Stimulated activated CD8-positive, alpha-beta memory T cell treated with anti-CD3 and anti-CD28 coated beads, Interleukin-15, amount 100 ng/mL, for 48 hours (primary cell): ENCODE data around the gene ARL15.

Source experiments
- DNase-seq, 2 donors: peaks; one replicate each; pipeline ENCODE4 v3.0.0-alpha.2; 2020; ENCODE audit warnings: low read depth in 2 of 2

Gene ARL15

DNA sequence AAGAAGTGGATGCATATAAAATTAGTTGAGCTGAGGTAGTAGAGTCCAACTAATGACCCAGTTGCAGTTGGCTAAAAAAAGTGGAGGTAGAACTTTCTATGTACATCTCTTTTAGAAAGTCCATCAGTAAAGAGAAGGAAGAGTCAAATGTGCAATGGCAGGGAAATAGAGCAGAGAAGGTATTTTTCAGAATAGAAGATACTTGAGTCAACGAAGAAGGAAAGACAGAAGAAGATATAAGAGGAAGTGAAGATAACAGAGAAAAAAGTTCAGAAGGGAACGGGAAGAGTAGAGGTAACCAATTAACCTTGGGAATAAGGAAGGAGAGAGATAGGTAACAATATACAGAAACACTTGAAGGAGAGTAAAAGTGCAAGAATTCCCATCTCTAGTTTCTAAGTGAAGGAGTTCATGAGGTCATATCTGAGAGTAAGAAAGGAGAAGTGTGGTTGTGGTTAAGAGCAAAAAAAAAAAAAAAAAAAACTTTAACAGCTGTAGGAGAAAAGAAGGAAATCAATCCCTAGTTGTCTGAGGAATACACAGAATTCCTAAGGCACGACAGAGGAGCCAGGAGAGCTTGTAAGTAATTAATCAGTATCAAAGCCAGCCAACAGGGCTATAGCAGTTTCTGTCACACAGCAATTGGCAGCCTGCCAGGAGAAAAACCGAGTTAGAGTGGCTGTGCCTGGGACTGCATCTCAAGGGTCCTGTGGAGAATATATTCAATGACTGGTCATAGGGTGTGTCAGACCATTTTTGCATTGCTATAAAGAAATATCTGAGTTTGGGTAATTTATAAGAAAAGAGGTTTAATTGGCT lies 61.0 kb downstream of the ARL15 start:
- no peak for DNase-seq

DNA sequence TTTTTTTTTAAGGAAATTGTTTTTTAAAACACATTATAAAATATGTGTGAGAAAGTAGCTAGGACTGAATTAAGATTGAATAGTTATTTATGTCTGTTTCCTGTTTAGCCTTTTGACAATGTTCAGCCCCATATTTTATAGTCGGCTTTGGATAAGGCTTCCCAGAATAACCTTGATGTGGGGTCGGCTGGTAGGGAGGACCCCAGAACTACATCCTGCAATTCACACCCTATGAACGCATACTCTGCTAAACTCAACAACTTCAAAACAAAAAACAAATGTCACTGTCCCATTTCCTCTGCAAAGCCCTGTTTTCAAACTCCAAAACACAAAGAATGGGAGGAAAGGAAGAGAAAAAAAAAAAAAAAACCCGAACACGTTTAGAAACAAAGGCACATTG lies 63.1 kb downstream of the ARL15 start:
- no peak for DNase-seq

DNA sequence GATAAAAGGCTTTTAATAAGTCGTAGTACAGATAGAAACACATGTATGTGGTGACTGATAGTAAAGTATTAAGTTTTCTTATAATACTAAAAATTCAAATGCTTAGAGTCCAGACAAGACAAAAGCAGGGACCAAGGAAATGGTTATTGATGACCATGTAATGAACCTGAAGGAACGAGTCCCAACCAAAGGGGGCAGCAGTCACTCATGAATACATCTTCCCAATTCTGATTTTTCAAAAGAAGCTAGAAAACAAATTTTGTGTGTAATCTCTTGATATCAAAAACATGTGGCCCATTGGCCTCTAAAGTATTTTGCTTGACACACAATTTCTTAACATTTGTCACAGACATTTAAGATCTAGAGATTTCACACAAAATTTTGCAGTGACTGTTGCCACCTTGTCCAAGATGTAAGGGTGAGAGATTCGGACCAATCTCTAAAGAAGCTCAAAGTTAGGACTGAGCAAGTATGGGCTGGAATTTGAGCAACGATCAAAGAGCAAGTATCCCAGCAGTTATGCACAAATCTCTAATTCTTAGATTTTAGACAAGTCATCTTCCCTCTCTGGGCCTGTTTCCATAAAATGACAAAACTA lies 66.8 kb downstream of the ARL15 start:
- DNase-seq, result no peak

DNA sequence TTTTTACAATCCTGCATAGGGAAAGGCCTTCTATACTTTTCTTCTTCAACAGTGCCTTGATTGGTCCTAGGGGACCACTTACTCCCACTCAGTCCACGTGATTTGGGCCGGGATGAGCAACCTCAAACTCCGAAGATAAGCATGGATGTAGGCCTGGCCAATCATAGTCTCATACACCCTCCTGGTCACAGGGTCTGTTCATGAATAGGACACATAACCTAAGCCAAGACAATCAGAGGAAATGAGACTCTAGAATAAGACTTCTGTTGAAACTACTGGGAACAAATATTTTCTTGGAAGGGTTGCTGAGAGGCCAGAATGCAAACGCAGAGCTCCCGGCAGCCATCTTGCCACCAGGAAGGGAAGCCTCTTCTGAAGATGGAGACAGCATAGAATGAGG lies 68.1 kb downstream of the ARL15 start:
- no peak for DNase-seq

DNA sequence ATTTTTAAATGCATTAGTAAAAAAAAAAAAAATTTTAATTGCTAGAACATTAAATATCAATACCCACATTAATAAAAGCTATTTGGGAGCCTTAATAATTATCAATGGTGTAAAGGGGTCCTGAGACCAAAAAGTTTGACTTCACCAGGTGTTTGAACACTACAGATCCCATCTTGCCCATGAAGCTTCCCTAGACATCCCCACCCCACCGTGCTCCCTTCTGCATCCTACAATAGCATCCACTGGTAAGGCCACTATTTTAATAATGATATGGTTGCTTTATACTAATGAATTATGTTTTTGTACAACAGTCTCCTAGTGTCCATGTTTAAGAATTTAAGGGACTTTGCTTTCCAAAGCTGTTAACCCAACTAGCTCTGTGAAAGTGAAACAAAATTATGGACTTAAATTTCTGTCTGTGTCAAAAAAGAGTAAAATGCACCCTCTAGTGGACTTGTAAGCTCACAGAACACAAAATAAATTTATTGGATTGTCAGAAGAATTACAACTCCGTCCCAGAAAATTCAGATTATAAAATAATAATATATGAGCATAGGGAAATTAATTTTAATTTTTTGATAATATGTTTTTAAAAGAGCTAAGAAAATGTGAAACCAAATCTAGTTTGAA lies 76.0 kb downstream of the ARL15 start:
- no peak for DNase-seq

DNA sequence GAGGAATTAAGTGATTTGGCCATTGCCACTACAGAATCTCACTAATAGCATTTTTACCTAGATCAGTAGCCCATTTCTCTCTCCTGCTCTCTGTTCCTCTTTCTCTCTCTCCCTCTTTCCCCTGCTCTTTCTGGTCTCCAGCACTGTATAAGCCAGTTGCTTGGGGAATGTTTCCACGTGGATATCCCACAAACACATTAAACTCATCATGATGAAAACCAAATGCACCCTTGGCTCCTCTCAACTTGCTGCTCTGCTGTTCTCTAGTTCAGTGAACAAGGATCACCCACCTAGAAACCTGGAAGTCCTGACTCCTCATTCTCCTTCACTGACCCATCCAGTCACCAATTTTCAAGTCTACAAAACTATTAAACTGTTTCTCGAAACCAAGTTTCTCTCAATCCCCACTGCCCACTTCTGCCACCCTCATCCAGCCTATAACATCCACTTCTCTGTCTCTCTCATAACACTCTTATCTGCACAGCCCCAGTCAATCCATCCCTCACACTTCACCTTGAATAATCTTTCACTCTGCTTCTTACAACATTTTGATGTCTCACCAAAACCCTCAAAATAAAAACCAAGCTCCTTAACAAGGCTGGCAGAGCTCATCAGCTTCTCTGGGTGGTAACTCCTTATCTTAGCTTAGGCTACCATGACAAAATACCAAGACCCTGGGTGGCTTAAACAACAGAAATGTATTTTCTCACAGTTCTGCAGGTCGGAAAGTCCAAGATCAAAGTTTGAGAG lies 79.3 kb downstream of the ARL15 start:
- no peak for DNase-seq

DNA sequence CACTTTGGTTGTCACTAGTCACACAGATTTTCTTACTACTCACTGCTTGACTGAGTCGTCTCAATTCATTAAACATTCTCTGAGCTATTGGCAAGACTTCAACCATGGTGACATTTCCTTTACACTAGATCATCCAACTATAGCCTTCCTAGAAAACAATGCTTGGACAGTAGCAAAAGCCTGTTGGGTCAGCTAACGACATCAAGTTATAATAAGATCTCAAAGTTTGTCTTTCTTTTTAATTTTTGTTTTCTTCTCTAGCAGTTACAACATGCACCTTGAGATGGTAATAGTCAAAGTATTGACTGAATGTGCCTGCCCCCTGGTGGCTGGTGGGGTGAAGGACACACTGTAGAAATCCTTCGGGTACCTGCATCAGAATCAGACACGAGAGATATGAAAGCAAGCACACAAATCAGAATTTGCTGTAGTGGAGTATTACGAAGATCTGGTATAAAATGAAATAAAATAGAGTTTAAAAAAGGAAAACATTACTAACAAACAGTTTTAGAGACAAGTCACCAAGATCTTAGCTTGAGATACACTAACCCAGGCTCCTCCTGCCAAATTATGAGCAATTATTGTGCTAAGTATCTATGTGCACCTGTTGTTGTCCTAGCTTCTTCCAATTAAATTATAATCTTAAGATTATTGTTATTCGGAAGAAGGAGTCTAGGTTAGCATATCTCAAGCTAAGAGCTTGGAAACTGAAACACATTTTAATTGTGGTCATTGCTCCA lies 81.2 kb downstream of the ARL15 start:
- DNase-seq, result peak; percentile 38 to 45

DNA sequence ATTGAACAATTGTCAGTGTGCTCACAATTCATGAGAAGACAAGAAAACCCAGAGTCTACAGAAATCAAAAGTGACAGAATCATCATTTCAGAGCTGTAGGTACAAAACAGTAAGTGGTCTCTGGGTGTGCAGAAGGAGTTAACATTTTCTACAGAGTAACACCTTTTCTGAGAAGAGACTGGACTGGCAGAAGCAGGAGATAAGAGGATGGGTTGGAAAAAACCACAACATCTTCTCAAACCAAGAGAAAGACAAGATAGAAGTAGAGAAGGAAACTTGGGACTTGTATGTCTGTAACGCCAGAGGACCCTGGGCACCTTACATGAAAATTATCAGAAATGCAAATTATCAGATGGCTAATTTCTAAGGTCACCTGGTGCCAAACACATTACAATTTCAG lies 82.6 kb downstream of the ARL15 start:
- no peak for DNase-seq

DNA sequence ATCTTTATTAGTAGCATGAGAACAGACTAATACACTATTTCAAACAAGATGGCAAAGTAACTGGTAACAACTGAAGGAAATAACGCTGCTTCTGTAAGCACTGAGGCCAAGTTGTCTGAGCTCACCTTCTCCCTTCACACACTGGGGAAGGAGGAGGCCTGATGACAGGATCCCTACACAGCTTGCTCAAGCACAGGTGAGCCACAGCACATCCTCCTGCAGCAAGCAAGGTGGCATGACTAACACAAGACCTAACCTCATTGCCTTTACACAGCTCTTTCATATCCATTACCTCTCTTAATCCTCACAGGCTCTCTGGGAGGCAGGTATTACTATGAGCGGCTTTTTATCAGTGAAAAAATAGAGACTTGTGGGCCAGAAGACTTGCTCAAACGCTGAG lies 83.3 kb downstream of the ARL15 start:
- no peak for DNase-seq

DNA sequence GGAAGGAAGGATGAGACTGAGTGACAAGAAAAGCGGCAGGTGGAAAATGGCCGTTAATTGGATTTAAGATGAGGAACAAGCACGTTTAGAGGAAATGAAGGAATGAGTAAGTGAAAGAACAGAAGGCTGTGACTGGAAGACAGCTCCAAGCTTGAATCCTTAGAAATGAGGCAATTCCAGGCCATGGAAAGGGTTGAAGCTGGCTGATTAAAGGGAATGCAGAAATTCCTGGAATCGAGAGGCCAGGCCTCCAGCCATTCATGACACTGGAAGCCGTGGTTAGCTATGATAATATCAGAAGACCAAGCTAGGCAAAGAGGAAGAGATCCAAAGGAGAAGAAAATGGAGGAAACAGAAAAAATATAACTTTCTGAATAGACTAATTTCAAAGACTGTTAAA lies 84.2 kb downstream of the ARL15 start:
- no peak for DNase-seq

DNA sequence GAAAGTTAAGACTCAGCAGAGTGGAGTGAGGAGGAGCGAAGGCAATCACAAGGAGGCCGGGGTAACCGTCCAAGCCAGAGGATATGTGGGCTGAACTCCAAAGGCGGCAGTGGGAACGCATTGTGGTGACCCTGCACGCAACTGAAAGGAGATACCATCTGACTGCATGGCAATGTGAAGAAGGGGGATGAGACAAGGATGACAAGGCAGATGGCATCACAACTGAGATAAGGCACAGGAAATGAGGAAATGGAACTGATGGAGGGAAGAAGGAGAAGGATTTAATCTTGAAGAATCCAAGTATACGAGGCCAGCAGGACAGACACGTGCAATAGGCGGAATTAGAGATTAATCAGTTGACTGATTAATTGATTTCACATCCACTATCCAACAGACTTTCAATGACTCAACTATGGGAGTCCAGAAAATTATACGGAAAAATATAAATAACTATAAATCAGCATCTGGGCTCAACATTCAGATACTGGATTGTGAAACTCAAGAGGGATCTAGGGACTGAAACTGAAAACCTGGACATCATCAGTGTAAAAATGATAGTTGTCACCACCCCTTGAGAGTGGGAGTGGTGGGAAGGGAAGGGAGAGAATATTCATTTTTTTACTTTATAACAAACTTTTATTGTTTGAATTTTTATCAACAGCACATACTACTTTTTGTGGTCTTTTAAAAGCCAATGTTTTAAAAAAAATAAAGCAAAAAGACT lies 86.1 kb downstream of the ARL15 start:
- no peak for DNase-seq

DNA sequence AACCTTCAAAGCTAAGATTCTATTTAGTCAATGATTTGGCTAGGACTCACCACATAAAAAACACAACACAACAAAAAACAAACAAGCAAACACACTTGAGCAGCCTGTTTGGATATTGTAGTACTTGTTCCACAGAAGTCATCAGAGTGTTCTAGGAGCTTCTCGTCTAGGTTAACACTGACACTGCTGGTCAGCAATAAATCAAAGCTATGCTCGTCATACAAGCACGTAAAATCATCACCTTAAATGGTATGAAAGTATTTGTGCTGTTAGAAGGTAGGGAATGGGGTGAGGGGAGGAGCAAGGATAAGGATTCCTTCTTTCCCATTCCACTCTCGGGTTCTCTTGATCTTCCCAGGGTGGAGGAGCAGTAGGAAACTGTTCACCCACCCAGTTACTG lies 88.0 kb downstream of the ARL15 start:
- DNase-seq, result no peak

DNA sequence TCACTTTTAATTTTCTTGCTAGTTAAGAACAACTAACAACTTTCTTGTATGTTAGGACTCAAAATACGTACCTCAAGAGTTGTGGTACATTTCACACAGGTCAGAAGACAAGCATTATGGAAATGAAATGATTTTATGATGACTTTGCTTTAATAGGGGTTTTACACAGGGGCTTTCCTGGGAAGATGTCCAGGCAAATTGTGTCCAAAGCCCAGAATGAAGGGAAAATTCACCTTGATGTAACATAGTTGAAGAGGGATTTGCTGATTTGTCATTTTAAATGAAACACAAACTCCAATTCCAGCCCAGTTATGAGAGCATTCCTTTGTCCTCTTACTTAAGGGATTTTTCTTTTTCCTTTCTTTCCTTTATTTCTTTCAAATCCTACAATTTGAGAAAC lies 89.2 kb downstream of the ARL15 start:
- no peak for DNase-seq

DNA sequence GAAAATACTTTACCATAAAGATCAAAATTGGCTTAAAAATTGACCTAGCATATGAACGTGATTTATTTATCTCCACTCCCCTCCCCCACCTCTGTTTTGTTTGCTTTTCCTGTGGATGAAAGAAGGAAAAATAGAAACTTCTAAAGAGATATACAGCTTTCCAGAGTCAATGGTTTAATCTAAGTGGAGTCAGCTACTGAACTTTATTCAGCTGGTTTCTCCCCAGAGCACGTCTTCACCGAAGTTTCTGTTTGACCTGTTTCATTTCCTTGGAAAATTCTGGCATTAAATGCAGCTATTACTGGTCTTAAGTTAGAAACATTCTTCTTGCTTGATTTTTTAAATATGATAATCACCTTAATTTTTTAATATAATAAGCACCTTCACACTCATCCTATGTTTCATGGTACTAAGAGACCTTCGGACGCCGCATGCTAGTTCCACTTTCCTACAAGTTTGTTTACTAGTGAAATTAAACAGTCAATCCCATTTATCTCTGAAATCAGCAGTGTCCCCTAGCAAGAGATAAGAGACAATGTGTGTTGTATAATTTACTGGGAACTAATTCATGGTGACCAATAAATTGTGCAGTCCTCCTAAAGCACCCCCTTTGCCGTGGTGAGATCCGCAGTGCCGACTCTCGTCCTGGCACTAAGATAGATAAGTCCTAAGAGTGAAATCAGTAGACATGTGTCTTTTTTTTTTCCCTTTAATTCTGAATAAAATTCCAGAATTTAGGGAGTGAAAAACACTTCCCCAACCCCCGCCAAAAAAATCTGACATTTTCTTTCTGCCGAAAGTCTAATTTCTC lies 89.9 kb downstream of the ARL15 start:
- DNase-seq, result no peak

DNA sequence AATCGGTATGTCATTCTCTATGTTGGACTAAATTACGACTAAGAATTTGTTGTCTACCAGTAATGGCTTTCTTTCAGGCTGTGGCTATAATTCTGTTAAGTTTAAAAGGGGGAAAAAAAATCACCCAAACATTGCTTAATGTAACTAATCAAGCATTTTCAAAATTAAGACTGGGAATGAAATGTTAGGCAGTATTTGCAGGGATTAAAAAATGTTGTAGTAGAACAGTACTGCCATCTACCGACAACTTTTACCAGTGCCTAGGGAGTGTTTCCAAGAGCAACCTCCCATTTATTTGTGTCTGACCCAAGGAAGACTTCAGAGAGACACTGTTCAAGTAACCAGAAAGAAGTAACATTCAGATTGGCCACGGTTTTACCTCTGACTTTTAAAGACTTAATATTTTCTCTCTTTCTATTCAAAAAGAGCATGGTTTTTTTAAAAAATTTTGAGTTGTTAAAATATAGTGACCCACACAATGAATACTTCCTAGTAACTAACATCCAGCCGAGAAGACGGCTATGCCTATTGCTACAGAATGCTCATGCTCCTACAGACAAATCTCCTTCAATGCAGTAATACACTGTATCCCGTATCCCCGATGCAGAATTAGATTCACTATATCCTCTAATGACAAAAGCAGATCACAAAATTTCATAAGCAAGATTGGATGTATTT lies 92.4 kb downstream of the ARL15 start:
- DNase-seq, result no peak

DNA sequence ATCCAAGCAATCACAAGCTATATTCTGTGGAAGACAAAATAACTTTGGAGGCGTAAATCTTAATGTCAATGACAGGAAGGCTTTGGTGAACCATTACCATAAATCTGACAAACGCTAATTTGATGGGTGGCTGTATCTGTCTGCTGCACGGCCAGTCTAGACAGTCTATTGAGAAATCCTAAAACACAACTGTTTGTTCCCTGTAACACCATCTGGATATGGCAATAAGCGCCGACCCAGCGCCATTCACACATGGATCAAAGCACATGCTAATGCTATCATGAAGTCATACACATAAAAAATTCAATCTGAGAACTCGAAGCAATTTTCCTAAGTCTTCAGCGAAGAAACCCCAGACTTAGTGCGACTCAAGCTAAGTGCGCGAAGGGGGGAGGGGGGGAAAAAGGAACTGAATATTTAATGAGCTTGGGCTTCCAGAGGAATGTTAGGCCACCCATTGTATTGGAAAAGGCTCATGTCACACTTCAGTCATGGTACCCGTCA lies 95.1 kb downstream of the ARL15 start:
- DNase-seq, result no peak

DNA sequence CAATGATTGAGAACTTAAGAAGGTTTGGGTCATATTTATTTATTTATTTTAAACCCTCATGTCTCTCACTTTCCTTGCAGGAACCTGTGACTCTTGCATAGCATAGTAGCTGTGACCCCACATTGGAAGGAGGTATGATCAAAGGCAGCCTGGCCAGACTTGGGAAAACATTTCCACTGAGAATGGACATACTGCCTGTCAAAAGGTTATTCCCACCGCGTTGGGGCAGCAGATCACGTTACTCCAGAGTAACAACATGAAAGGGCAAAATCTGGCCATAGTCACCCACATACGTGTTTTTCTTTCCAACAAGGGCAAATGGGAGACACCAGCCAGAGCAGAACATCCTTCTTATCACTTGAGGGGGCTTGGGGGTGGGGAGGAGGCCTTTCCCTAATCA lies 95.7 kb downstream of the ARL15 start:
- DNase-seq, result no peak

DNA sequence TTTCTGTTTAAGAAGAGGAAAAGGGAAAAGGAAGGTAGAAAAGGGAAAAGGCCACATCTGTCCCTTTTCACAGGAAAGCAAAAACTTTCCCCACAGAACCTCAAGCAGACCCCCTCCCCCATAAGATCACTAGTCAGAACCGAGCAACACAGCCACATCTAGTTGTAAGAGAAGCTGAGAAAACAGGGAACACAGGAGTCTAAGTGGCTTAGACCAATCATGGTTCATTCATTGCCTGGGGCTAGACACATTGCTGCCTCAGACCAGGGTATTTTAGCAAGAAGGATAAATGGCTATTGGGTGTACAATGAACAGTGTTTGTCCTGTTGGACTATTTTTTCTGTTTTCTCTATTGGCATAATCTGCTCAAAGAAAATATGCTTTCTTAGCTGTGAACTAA lies 98.0 kb downstream of the ARL15 start:
- no peak for DNase-seq

DNA sequence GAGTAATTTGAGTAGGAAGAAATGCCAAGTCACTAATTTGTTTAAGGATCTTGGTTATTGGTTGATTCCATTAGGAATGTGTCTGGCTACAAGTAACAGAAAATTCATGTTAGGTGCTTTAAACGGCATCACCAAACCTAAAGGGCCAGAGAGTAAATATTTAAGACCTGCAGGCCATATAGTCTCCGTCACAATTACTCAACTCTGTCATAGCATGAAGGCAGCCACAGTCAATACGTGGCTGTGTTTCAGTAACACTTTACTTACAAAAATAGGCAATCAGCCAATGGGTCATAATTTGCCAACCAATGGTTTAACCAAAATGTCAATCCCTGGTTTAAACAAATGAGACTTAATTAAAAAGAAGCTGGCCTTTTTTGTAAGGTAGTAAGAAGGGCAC lies 98.5 kb downstream of the ARL15 start:
- DNase-seq, result no peak

DNA sequence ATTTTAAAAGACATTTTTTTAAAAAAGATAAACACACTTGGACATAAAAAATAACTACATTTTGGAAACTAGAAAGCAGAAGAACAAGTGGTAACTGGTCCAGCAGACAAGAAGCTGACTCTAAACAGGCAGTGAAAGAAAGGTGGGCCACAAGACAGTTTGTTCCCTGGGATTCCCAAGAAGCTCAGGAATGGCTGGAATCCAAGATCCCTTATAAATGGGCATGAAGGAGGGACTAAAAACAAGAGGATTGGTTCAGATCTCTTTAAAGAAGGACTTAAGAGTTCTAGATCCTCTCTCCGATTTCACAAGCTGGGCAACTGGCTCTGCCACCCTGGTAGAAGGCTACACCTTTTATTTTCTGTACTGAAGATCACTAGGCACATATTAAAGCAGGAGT lies 102.8 kb downstream of the ARL15 start:
- DNase-seq, result no peak
